Muscle of leg (tissue), 11 donors: ENCODE measurements around the gene C2orf49. TPM values are rescaled to one million over a fixed set of nuclear protein-coding genes. Genes with fewer than 3 reads are reported as not detected.

ENCODE experiments used
- DNase-seq: peaks from one replicate; pipeline ENCODE4 v3.0.0; 2013
- H3K27ac ChIP-seq: one replicate; pipeline ENCODE4 v1.5.1; 2013; ENCODE audit warnings: mild to moderate bottlenecking, low read length, control low read depth
- H3K27me3 ChIP-seq: one replicate; pipeline ENCODE4 v1.6.1; 2013; ENCODE audit warnings: low read length; ENCODE audit not compliant: control insufficient read depth, insufficient read depth
- H3K36me3 ChIP-seq: one replicate; pipeline ENCODE4 v1.6.1; 2013; ENCODE audit warnings: low read length; ENCODE audit not compliant: control insufficient read depth, insufficient read depth
- H3K4me1 ChIP-seq: one replicate; pipeline ENCODE4 v1.6.1; 2013; ENCODE audit warnings: low read length; ENCODE audit not compliant: control insufficient read depth, insufficient read depth
- H3K4me3 ChIP-seq: one replicate; pipeline ENCODE4 v1.5.1; 2013; ENCODE audit warnings: low read length, control low read depth
- H3K9me3 ChIP-seq: replicated peaks from 2 replicates; pipeline ENCODE4 v1.6.1; 2013; ENCODE audit warnings: low read depth, low read length; ENCODE audit not compliant: control insufficient read depth
- WGBS: methylation state at CpG from one replicate; pipeline ENCODE4 v1.1.5; 2013; ENCODE audit warnings: missing lambda C conversion rate; ENCODE audit not compliant: insufficient coverage; 5-methylcytosine and 5-hydroxymethylcytosine counted together
- polyA plus RNA-seq, 8 donors: library from polyadenylated mRNA; unstranded; fragments of 120-200 nt; gene quantifications; one replicate each; pipeline versions ENCODE4 v1.2.1 to v1.2.3, GENCODE V29; 2013; ENCODE audit warnings: inconsistent platforms in 1 of 8, low replicate concordance in 1 of 8; ENCODE audit not compliant: insufficient read length in 8 of 8, insufficient read depth in 1 of 8
- total RNA-seq: library from RNA; stranded (reverse); fragments of 120-200 nt; gene quantifications from one replicate; pipeline ENCODE4 v1.2.4, GENCODE V29; 2013

C2orf49 gene
- total and polyA plus RNA-seq, 9 donors = 11.9 to 19.0 (median 14.9) TPM

- peaks cover 65% of the 10 kb centered on the region for H3K4me1 ChIP-seq
- H3K4me3 ChIP-seq = no peak overlapping the region
- H3K36me3 ChIP-seq = peaks cover 11% of the 10 kb centered on the region
- WGBS = 51% methylated on average over 9 of the region's 9 CpGs
- DNase-seq = peak; percentile 80
- H3K27me3 ChIP-seq = no peaks in the 10 kb centered on the region
- no peak overlapping the region for H3K27ac ChIP-seq
- no peaks in the 10 kb centered on the region for H3K9me3 ChIP-seq
Observed at GRCh38 chr2:105373344-105373781, 36.0 kb downstream of the C2orf49 start.

- peaks cover 65% of the 10 kb centered on the region for H3K4me1 ChIP-seq
- H3K4me3 ChIP-seq = no peak overlapping the region
- 84% methylated on average over 9 of the region's 9 CpGs for WGBS
- no peaks in the 10 kb centered on the region for H3K9me3 ChIP-seq
- no peak for DNase-seq
- peak overlapping the region; percentile 32 for H3K27ac ChIP-seq
- no peaks in the 10 kb centered on the region for H3K27me3 ChIP-seq
- H3K36me3 ChIP-seq = peaks cover 9% of the 10 kb centered on the region
Observed at GRCh38 chr2:105373895-105374401, 36.6 kb downstream of the C2orf49 start.

- Histone ChIP-seq H3K9me3 (no peaks in the 10 kb centered on the region), H3K4me3 (no peak overlapping the region), H3K36me3 (peaks cover 7% of the 10 kb centered on the region), H3K27ac (no peak overlapping the region), H3K4me1 (peaks cover 60% of the 10 kb centered on the region), H3K27me3 (no peaks in the 10 kb centered on the region)
- 84% methylated on average over 8 of the region's 15 CpGs for WGBS
- DNase-seq = no peak
Observed at GRCh38 chr2:105375001-105375561, 37.7 kb downstream of the C2orf49 start.

DNA sequence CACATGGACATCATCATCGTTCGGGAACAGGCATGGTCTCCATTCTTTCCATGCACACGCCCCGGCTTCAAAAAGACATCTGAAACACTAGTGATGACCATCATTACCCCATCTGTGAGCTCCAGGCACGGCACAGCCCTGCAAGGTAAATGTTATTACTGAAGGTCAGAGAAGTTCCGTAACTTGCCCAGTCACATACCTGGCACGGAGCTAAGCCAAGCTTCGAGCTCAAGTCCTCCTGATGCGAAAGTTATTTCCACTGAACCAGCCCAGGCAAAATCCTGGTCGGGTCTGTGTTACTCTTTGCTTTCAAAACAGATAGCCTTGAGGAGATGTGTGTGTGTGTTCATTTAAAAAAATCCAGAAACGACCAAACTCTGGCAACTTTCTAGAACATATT is 38.7 kb downstream of the C2orf49 start:
- Histone ChIP-seq H3K27me3 (no peaks in the 10 kb centered on the region), H3K4me1 (peaks cover 55% of the 10 kb centered on the region), H3K27ac (no peak overlapping the region), H3K4me3 (no peak overlapping the region), H3K36me3 (peaks cover 3% of the 10 kb centered on the region), H3K9me3 (no peaks in the 10 kb centered on the region)
- DNase-seq = no peak
- 94% methylated on average over 5 of the region's 11 CpGs for WGBS

DNA sequence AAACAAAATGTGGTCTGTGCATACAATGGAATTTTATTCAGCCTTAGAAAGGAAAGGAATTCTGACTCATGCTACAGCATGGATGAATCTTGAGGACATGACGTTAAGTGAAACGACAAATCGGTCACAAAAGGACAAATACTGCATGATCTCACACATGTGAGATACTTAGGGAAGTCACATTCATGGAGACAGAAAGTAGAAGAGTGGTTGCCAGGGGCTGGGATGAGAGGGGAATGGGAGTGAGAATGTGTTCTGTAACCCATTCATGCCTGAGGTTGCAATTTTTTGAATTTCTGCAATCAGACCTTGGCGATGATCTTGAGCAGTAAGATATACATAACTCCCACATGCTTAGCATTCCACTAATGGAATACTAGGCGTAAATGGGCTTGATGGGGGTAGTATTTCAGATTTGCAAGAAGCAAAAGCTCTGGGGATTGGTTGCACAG is 39.5 kb downstream of the C2orf49 start:
- no peak for DNase-seq
- Histone ChIP-seq H3K4me3 (no peak overlapping the region), H3K36me3 (peaks cover 7% of the 10 kb centered on the region), H3K9me3 (no peaks in the 10 kb centered on the region), H3K4me1 (peaks cover 48% of the 10 kb centered on the region), H3K27me3 (no peaks in the 10 kb centered on the region), H3K27ac (no peak overlapping the region)
- WGBS = no CpG with 5 or more reads among the region's 5 CpGs

DNA sequence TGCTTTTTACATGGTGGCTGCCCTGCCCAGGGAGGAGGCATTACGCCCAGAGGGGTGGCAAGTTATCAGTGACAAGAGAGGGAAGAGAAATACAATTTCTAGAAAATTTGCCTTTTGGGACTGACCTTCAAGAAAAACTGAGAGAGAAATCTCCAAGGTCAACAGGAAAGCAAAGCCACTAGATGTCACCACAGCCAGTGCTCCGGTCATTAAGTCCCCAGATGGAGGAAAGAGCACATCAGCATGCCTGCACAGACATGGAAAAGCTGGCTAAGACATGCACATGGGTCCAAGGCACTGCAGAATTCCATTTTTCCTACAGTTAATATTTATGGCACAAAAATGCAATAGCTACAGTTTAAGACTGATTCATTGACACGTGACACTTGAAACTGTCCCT is 40.5 kb downstream of the C2orf49 start:
- Histone ChIP-seq H3K9me3 (no peaks in the 10 kb centered on the region), H3K4me3 (no peak overlapping the region), H3K27ac (no peak overlapping the region), H3K4me1 (peaks cover 39% of the 10 kb centered on the region), H3K36me3 (peaks cover 12% of the 10 kb centered on the region), H3K27me3 (no peaks in the 10 kb centered on the region)
- WGBS = 83% methylated on average over 3 of the region's 3 CpGs
- no peak for DNase-seq

GRCh38 chr2:105378276-105378840 is 41.0 kb downstream of the C2orf49 start:
- peaks cover 12% of the 10 kb centered on the region for H3K36me3 ChIP-seq
- WGBS = 86% methylated on average over 10 of the region's 12 CpGs
- H3K27ac ChIP-seq = no peak overlapping the region
- H3K4me3 ChIP-seq = no peak overlapping the region
- H3K27me3 ChIP-seq = no peaks in the 10 kb centered on the region
- DNase-seq = no peak
- peaks cover 34% of the 10 kb centered on the region for H3K4me1 ChIP-seq
- no peaks in the 10 kb centered on the region for H3K9me3 ChIP-seq

DNA sequence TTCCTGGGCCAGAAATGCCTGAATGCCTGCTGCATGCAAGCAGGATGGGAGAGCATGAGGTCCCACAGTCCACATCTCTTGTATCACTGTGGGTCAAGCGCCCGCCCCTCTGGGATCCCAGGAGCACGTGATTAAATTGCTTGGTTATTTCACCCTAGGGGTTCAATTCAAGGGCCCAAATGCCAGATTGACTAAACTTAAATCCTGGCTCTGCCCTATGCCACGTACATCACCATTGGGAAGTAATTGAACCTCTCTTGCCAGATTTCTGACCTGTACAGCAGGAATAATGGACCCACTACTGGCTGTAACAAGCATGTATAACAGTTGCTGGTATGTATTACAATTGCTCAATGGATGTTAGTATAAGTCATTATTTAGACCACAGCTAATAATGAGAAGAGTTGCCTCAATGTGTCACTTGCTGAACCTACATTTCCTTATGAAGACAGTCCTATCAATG is 41.6 kb downstream of the C2orf49 start:
- H3K27ac ChIP-seq = no peak overlapping the region
- no peak for DNase-seq
- peaks cover 15% of the 10 kb centered on the region for H3K36me3 ChIP-seq
- no peak overlapping the region for H3K4me3 ChIP-seq
- H3K27me3 ChIP-seq = no peaks in the 10 kb centered on the region
- H3K9me3 ChIP-seq = no peaks in the 10 kb centered on the region
- 85% methylated on average over 3 of the region's 4 CpGs for WGBS
- peaks cover 28% of the 10 kb centered on the region for H3K4me1 ChIP-seq

DNA sequence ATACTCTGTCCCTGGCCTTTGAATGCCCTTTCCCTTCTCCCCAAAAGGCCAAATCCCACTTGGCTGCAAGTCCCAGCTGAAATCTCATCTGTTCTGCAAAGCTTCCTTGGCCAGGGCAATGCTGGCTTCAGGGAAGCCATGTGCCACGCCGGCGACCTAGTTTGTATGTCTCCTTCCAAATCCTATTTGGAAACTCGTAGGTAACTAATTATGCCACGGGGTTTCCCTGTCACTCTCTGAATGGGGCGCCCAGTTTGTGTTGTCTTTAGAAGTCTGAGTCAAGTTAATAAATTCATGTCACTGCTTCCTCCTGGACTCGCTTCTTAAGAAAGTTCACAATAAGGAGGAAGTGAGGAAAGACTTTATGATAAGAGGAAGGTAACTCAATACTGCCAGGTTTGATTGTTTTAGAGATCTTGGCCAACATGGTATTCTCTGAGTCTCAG is 42.4 kb downstream of the C2orf49 start:
- Histone ChIP-seq H3K9me3 (no peaks in the 10 kb centered on the region), H3K4me3 (no peak overlapping the region), H3K27me3 (no peaks in the 10 kb centered on the region), H3K36me3 (peaks cover 20% of the 10 kb centered on the region), H3K27ac (no peak overlapping the region), H3K4me1 (peaks cover 20% of the 10 kb centered on the region)
- DNase-seq = no peak
- 85% methylated on average over 4 of the region's 7 CpGs for WGBS

GRCh38 chr2:105380432-105381100 is 43.2 kb downstream of the C2orf49 start:
- no peaks in the 10 kb centered on the region for H3K9me3 ChIP-seq
- H3K36me3 ChIP-seq = peaks cover 28% of the 10 kb centered on the region
- no peaks in the 10 kb centered on the region for H3K27me3 ChIP-seq
- no peak overlapping the region for H3K4me3 ChIP-seq
- H3K4me1 ChIP-seq = peaks cover 12% of the 10 kb centered on the region
- DNase-seq = no peak
- no peak overlapping the region for H3K27ac ChIP-seq
- WGBS = 88% methylated on average over 3 of the region's 9 CpGs
